Measurements from ENCODE around the gene SON. TPM values are rescaled to one million over a fixed set of nuclear protein-coding genes. Genes with fewer than 3 reads are reported as not detected.

Gene SON
- total and polyA plus RNA-seq, 2 of the 13 experiments (the other 11 are each of a cell fraction or from before 2014, with no cell fraction given) = 61.3 to 78.3 TPM

DNA sequence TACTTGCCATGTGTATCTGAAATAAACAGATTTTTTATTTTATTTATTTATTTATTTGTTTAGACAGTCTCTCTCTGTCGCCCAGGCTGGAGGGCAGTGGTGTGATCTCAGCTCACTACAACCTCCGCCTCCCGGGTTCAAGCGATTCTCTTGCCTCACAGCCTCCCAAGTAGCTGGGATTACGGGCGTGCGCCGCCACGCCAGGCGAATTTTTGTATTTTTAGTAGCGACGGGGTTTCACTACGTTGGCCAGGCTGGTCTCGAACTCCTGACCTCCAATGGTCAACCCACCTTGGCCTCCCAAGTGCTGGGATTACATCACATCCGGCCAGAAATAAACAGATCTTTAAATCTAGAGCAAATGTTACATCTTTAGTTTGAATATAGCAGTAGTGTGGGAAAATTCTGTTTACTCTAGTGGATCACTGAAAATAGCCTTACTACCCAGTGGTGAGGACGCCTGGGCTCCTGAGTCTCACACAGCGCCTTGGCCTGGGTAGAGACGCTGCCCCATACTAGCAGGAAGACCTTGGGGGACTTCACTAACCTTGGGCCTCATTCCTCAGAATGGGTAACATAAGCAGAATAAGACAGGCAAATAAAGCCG lies 1.6 kb upstream of the SON start (continued):
- TF ChIP-seq ZNF552 (CRISPR knock-in tag; IDR thresholded peaks at IDR 0.05; ENCODE audit: borderline replicate concordance) (no peak), KDM2A (CRISPR knock-in tag; IDR thresholded peaks at IDR 0.05; ENCODE audit: borderline replicate concordance, low read depth) (0 out of 2 replicates have a peak, but pooled peaks have one; percentile 31), ZNF556 (CRISPR knock-in tag; IDR thresholded peaks at IDR 0.05; ENCODE audit: borderline replicate concordance) (0 out of 2 replicates have a peak, but pooled peaks have one; percentile 5), PLRG1 (conservative IDR thresholded peaks at IDR 0.05) (no peak), ZNF644 (CRISPR knock-in tag; IDR thresholded peaks at IDR 0.05; ENCODE audit: low read depth) (peak; percentile 48; the same call in 1 of the 2 replicates), CHD4 (IDR thresholded peaks at IDR 0.05; ENCODE audit: borderline replicate concordance, low read length) (peak; percentile 55; the same call in 1 of the 2 replicates), ZNF543 (CRISPR knock-in tag; IDR thresholded peaks at IDR 0.05) (no peak), NFATC3 (CRISPR knock-in tag; IDR thresholded peaks at IDR 0.05) (no peak), ZNF431 (CRISPR knock-in tag; IDR thresholded peaks at IDR 0.05; ENCODE audit: borderline replicate concordance, low read depth) (0 out of 2 replicates have a peak, but pooled peaks have one; percentile 6), ZFP41 (CRISPR knock-in tag; IDR thresholded peaks at IDR 0.05; ENCODE audit: borderline replicate concordance) (no peak), MYNN (CRISPR knock-in tag; IDR thresholded peaks at IDR 0.05; ENCODE audit: low read depth) (no peak), ZNF737 (CRISPR knock-in tag; IDR thresholded peaks at IDR 0.05; ENCODE audit: borderline replicate concordance) (no peak), POLR2AphosphoS2 (IDR thresholded peaks at IDR 0.05; ENCODE audit: low read depth, low read length) (no peak), RCOR2 (CRISPR knock-in tag; IDR thresholded peaks at IDR 0.05) (no peak), KLF15 (CRISPR knock-in tag; IDR thresholded peaks at IDR 0.05; ENCODE audit: borderline replicate concordance) (no peak), NFE2L1 (CRISPR knock-in tag; IDR thresholded peaks at IDR 0.05; ENCODE audit: borderline replicate concordance) (no peak), PCBP1 (IDR thresholded peaks at IDR 0.05; ENCODE audit: borderline replicate concordance, low read depth, low read length) (no peak)
- TF ChIP-seq, protein P1, sequence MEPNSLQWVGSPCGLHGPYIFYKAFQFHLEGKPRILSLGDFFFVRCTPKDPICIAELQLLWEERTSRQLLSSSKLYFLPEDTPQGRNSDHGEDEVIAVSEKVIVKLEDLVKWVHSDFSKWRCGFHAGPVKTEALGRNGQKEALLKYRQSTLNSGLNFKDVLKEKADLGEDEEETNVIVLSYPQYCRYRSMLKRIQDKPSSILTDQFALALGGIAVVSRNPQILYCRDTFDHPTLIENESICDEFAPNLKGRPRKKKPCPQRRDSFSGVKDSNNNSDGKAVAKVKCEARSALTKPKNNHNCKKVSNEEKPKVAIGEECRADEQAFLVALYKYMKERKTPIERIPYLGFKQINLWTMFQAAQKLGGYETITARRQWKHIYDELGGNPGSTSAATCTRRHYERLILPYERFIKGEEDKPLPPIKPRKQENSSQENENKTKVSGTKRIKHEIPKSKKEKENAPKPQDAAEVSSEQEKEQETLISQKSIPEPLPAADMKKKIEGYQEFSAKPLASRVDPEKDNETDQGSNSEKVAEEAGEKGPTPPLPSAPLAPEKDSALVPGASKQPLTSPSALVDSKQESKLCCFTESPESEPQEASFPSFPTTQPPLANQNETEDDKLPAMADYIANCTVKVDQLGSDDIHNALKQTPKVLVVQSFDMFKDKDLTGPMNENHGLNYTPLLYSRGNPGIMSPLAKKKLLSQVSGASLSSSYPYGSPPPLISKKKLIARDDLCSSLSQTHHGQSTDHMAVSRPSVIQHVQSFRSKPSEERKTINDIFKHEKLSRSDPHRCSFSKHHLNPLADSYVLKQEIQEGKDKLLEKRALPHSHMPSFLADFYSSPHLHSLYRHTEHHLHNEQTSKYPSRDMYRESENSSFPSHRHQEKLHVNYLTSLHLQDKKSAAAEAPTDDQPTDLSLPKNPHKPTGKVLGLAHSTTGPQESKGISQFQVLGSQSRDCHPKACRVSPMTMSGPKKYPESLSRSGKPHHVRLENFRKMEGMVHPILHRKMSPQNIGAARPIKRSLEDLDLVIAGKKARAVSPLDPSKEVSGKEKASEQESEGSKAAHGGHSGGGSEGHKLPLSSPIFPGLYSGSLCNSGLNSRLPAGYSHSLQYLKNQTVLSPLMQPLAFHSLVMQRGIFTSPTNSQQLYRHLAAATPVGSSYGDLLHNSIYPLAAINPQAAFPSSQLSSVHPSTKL (CRISPR knock-in tag; IDR thresholded peaks at IDR 0.05) = peak; percentile 8; the same call in 1 of the 2 replicates
- TF ChIP-seq, protein P2, sequence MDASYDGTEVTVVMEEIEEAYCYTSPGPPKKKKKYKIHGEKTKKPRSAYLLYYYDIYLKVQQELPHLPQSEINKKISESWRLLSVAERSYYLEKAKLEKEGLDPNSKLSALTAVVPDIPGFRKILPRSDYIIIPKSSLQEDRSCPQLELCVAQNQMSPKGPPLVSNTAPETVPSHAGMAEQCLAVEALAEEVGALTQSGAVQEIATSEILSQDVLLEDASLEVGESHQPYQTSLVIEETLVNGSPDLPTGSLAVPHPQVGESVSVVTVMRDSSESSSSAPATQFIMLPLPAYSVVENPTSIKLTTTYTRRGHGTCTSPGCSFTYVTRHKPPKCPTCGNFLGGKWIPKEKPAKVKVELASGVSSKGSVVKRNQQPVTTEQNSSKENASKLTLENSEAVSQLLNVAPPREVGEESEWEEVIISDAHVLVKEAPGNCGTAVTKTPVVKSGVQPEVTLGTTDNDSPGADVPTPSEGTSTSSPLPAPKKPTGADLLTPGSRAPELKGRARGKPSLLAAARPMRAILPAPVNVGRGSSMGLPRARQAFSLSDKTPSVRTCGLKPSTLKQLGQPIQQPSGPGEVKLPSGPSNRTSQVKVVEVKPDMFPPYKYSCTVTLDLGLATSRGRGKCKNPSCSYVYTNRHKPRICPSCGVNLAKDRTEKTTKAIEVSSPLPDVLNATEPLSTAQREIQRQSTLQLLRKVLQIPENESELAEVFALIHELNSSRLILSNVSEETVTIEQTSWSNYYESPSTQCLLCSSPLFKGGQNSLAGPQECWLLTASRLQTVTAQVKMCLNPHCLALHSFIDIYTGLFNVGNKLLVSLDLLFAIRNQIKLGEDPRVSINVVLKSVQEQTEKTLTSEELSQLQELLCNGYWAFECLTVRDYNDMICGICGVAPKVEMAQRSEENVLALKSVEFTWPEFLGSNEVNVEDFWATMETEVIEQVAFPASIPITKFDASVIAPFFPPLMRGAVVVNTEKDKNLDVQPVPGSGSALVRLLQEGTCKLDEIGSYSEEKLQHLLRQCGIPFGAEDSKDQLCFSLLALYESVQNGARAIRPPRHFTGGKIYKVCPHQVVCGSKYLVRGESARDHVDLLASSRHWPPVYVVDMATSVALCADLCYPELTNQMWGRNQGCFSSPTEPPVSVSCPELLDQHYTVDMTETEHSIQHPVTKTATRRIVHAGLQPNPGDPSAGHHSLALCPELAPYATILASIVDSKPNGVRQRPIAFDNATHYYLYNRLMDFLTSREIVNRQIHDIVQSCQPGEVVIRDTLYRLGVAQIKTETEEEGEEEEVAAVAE (CRISPR knock-in tag; IDR thresholded peaks at IDR 0.05; ENCODE audit: borderline replicate concordance) = no peak
- TF ChIP-seq, protein P3, sequence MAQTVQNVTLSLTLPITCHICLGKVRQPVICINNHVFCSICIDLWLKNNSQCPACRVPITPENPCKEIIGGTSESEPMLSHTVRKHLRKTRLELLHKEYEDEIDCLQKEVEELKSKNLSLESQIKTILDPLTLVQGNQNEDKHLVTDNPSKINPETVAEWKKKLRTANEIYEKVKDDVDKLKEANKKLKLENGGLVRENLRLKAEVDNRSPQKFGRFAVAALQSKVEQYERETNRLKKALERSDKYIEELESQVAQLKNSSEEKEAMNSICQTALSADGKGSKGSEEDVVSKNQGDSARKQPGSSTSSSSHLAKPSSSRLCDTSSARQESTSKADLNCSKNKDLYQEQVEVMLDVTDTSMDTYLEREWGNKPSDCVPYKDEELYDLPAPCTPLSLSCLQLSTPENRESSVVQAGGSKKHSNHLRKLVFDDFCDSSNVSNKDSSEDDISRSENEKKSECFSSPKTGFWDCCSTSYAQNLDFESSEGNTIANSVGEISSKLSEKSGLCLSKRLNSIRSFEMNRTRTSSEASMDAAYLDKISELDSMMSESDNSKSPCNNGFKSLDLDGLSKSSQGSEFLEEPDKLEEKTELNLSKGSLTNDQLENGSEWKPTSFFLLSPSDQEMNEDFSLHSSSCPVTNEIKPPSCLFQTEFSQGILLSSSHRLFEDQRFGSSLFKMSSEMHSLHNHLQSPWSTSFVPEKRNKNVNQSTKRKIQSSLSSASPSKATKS (CRISPR knock-in tag; IDR thresholded peaks at IDR 0.05) = no peak

Data from HepG2 (cell line).